Left cardiac atrium (tissue), 4 donors: Measurements from ENCODE around the gene FERMT3. TPM values are rescaled to one million over a fixed set of nuclear protein-coding genes. Genes with fewer than 3 reads are reported as not detected.
A peak's percentile ranks its signal among the peaks of the same experiment; 100 is the strongest.

Source experiments
- ATAC-seq, 2 donors: fragments of 200-7000 bp; cut with Tn5 transposase; one replicate each; pipeline ENCODE4 v1.9.1; 2020; ENCODE audit warnings: mild to moderate bottlenecking in 2 of 2, moderate library complexity in 2 of 2
- DNase-seq: peaks from one replicate; pipeline ENCODE4 v3.0.0-alpha.2; 2020
- intact Hi-C, 2 donors: fragments of 100-400 bp; cut with DNase I; formaldehyde crosslinking; loops; one replicate each; pipeline versions ENCODE4 v1.14.1 to v1.15.1; 2022 to 2023
- total RNA-seq, 2 donors: library from RNA; stranded (reverse); fragmentation: NEBNext Ultra II Directional; extraction: Animal tissue kit (Norgen Biotek cat#: 25700); gene quantifications; one replicate each; pipeline ENCODE4 v1.2.1, GENCODE V29; 2021
- donor health status: DM: no; HTN: yes; CAD: no.
- donor health status: DM: no; HTN: yes; CAD: no; lungs with severe emphysema.
- donor health status: DM: yes; HTN: yes; CAD: no.
- donor health status: Dilated cardiomyopathy.

The FERMT3 gene
- total RNA-seq, 2 donors from 2014 or later: 23.8 to 25.8 TPM

- intact Hi-C loops: loop anchor here in 1 of 2 donors (5.0 kb wide), 1 partner anchor 49 kb away; the partner anchor contains the start of gene CATSPERZ
- peak in 1 of 2 donors; percentile 6 for ATAC-seq
- DNase-seq: no peak
These were observed 47.0 kb downstream of the FERMT3 start for GRCh38 chr11:64253481-64253880.

- intact Hi-C loops: loop anchor here in 1 of 2 donors (5.0 kb wide), 1 partner anchor 48 kb away; the partner anchor contains the start of gene CATSPERZ
- no peak for DNase-seq
- no peak for ATAC-seq
These were observed 47.8 kb downstream of the FERMT3 start for GRCh38 chr11:64254326-64254725.

GRCh38 chr11:64255135-64256128 is 48.9 kb downstream of the FERMT3 start:
- intact Hi-C loops: no loop called here
- ATAC-seq (no peak), DNase-seq (no peak)

- intact Hi-C loops: no loop called here
- ATAC-seq (no peak), DNase-seq (no peak)
These were observed 49.8 kb downstream of the FERMT3 start for GRCh38 chr11:64256300-64256699.

GRCh38 chr11:64258356-64258755 is 51.8 kb downstream of the FERMT3 start:
- ATAC-seq: no peak
- intact Hi-C loops: no loop called here
- no peak for DNase-seq

- intact Hi-C loops: no loop called here
- ATAC-seq (no peak), DNase-seq (no peak)
These were observed 52.5 kb downstream of the FERMT3 start for GRCh38 chr11:64258946-64259532.

GRCh38 chr11:64259533-64260067 is 53.1 kb downstream of the FERMT3 start:
- ATAC-seq (no peak), DNase-seq (no peak)
- intact Hi-C loops: no loop called here

GRCh38 chr11:64260147-64260708 is 53.7 kb downstream of the FERMT3 start:
- DNase-seq (no peak), ATAC-seq (no peak)
- intact Hi-C loops: no loop called here

GRCh38 chr11:64261556-64262080 is 55.1 kb downstream of the FERMT3 start:
- intact Hi-C loops: no loop called here
- no peak for DNase-seq

GRCh38 chr11:64262271-64263002 is 55.9 kb downstream of the FERMT3 start:
- ATAC-seq: no peak
- intact Hi-C loops: no loop called here
- no peak for DNase-seq

More at GRCh38 chr11:64261556-64262080, 55.1 kb downstream of the FERMT3 start:
- ATAC-seq: no peak

- ATAC-seq (no peak), DNase-seq (no peak)
- intact Hi-C loops: no loop called here
These were observed 56.8 kb downstream of the FERMT3 start for GRCh38 chr11:64263021-64263946.

- DNase-seq (no peak), ATAC-seq (no peak)
- intact Hi-C loops: no loop called here
These were observed 57.4 kb downstream of the FERMT3 start for GRCh38 chr11:64263947-64264317.

GRCh38 chr11:64264371-64264852 is 57.9 kb downstream of the FERMT3 start:
- ATAC-seq: no peak
- no peak for DNase-seq
- intact Hi-C loops: no loop called here

GRCh38 chr11:64265176-64266160 is 58.9 kb downstream of the FERMT3 start:
- ATAC-seq (no peak), DNase-seq (no peak)
- intact Hi-C loops: no loop called here

- intact Hi-C loops: no loop called here
- DNase-seq (no peak), ATAC-seq (no peak)
These were observed 59.8 kb downstream of the FERMT3 start for GRCh38 chr11:64266339-64266738.

- intact Hi-C loops: no loop called here
- ATAC-seq (no peak), DNase-seq (peak; percentile 64)
These were observed 60.9 kb downstream of the FERMT3 start for GRCh38 chr11:64267207-64267945.
